ENCODE results near the gene C10orf90.

C10orf90 gene

GRCh38 chr10:126563361-126563760 lies 107.1 kb downstream of the C10orf90 start:
- H3K27ac ChIP-seq (ENCODE audit: extremely low read depth, low read depth, low read length): no peak overlapping the region
- TF ChIP-seq ZNF629 (tag by site-specific recombination; IDR thresholded peaks at IDR 0.05) (no peak), ZNF174 (tag by site-specific recombination; IDR thresholded peaks at IDR 0.05) (no peak), ZNF404 (tag by site-specific recombination; IDR thresholded peaks at IDR 0.05) (no peak), ZSCAN5A (tag by site-specific recombination; IDR thresholded peaks at IDR 0.05) (no peak), ZNF776 (tag by site-specific recombination; IDR thresholded peaks at IDR 0.05; ENCODE audit: borderline replicate concordance) (no peak), AEBP2 (tag by site-specific recombination; IDR thresholded peaks at IDR 0.05; ENCODE audit: borderline replicate concordance) (no peak), FEZF1 (tag by site-specific recombination; IDR thresholded peaks at IDR 0.05) (no peak), ZBTB8A (tag by site-specific recombination; IDR thresholded peaks at IDR 0.05) (no peak), TRIM28 (IDR thresholded peaks at IDR 0.05; ENCODE audit: borderline replicate concordance, low read length) (no peak), PRDM4 (tag by site-specific recombination; IDR thresholded peaks at IDR 0.05) (no peak), ZIC2 (tag by site-specific recombination; IDR thresholded peaks at IDR 0.05) (no peak), PRDM10 (tag by site-specific recombination; IDR thresholded peaks at IDR 0.05) (no peak), ZNF37A (tag by site-specific recombination; IDR thresholded peaks at IDR 0.05) (no peak)
- no peaks in the 10 kb centered on the region for H3K4me1 ChIP-seq (ENCODE audit: control insufficient read depth, insufficient read depth, low read length)
- no peak overlapping the region for H3K4me3 ChIP-seq (ENCODE audit: low read depth, low read length)
- H3K36me3 ChIP-seq (ENCODE audit: control insufficient read depth in 2 of 2, insufficient read depth in 1 of 2, low read length in 2 of 2): no peaks in the 10 kb centered on the region
- ChIA-PET CTCF (no interaction called here), POLR2A (no interaction called here)
- no peaks in the 10 kb centered on the region for H3K9me3 ChIP-seq (ENCODE audit: control insufficient read depth, insufficient read depth, low read depth, low read length)

- Histone ChIP-seq H3K36me3 (ENCODE audit: control insufficient read depth in 2 of 2, insufficient read depth in 1 of 2, low read length in 2 of 2) (no peaks in the 10 kb centered on the region), H3K4me3 (ENCODE audit: low read depth, low read length) (no peak overlapping the region), H3K27ac (ENCODE audit: extremely low read depth, low read depth, low read length) (no peak overlapping the region), H3K4me1 (ENCODE audit: control insufficient read depth, insufficient read depth, low read length) (no peaks in the 10 kb centered on the region), H3K9me3 (ENCODE audit: control insufficient read depth, insufficient read depth, low read depth, low read length) (no peaks in the 10 kb centered on the region)
- ChIA-PET CTCF (interaction anchor here (0.6 to 0.7 kb wide), 2 partner anchors 36 to 161 kb away, joined by 3 read pairs; no protein-coding TSS in a partner anchor), POLR2A (no interaction called here)
- TF ChIP-seq ZNF701 (tag by site-specific recombination; IDR thresholded peaks at IDR 0.05) (no peak), ZNF658 (tag by site-specific recombination; IDR thresholded peaks at IDR 0.05) (no peak), WT1 (tag by site-specific recombination; IDR thresholded peaks at IDR 0.05) (no peak), YY1 (tag by site-specific recombination; IDR thresholded peaks at IDR 0.05) (no peak), ZNF354C (tag by site-specific recombination; IDR thresholded peaks at IDR 0.05; ENCODE audit: borderline replicate concordance, low read depth) (no peak), ZNF837 (tag by site-specific recombination; IDR thresholded peaks at IDR 0.05) (no peak), ZBTB48 (tag by site-specific recombination; IDR thresholded peaks at IDR 0.05) (no peak)
These were observed 108.4 kb downstream of the C10orf90 start for GRCh38 chr10:126561921-126562680.

Measured in HEK293 (cell line).